Activated CD4-positive, CD25-positive, alpha-beta regulatory T cell (primary cell): ENCODE measurements around the gene URB2.

Experiments
- DNase-seq, 4 experiments: peaks; one replicate each; lab custom pipeline; 2025; lab: John Stamatoyannopoulos, UW

URB2 gene

GRCh38 chr1:229645324-229645993, 19.4 kb downstream of the URB2 start:
- DNase-seq, result no peak

- DNase-seq, result no peak
Observed at GRCh38 chr1:229648406-229648805, 22.4 kb downstream of the URB2 start.

GRCh38 chr1:229650045-229650444, 24.0 kb downstream of the URB2 start:
- no peak for DNase-seq

- DNase-seq, result no peak
Observed at GRCh38 chr1:229651546-229651945, 25.5 kb downstream of the URB2 start.

- DNase-seq, result no peak
Observed at GRCh38 chr1:229653420-229653819, 27.4 kb downstream of the URB2 start.

GRCh38 chr1:229655781-229656180, 29.7 kb downstream of the URB2 start:
- no peak for DNase-seq

GRCh38 chr1:229657993-229658755, 32.1 kb downstream of the URB2 start:
- no peak for DNase-seq

- DNase-seq, result peak; percentile 31 to 45 (median 40)
Observed at GRCh38 chr1:229661022-229661877, 35.2 kb downstream of the URB2 start.

- no peak for DNase-seq
Observed at GRCh38 chr1:229661897-229662296, 35.9 kb downstream of the URB2 start.

- DNase-seq, result peak; percentile 9 to 48 (median 33)
Observed at GRCh38 chr1:229664133-229664689, 38.2 kb downstream of the URB2 start.

- DNase-seq, result no peak
Observed at GRCh38 chr1:229665912-229666558, 40.0 kb downstream of the URB2 start.

- no peak for DNase-seq
Observed at GRCh38 chr1:229666585-229666984, 40.5 kb downstream of the URB2 start.

GRCh38 chr1:229669333-229669732, 43.3 kb downstream of the URB2 start:
- no peak for DNase-seq

GRCh38 chr1:229671310-229671709, 45.3 kb downstream of the URB2 start:
- DNase-seq, result no peak

- no peak for DNase-seq
Observed at GRCh38 chr1:229672246-229672645, 46.2 kb downstream of the URB2 start.

GRCh38 chr1:229674042-229674441, 48.0 kb downstream of the URB2 start:
- DNase-seq, result no peak

- no peak for DNase-seq
Observed at GRCh38 chr1:229675396-229675795, 49.3 kb downstream of the URB2 start.

- no peak for DNase-seq
Observed at GRCh38 chr1:229685149-229685548, 59.1 kb downstream of the URB2 start.

GRCh38 chr1:229689273-229689672, 63.2 kb downstream of the URB2 start:
- no peak for DNase-seq

GRCh38 chr1:229689904-229690303, 63.9 kb downstream of the URB2 start:
- DNase-seq, result no peak

- DNase-seq, result no peak
Observed at GRCh38 chr1:229690662-229691061, 64.6 kb downstream of the URB2 start.

- no peak for DNase-seq
Observed at GRCh38 chr1:229691362-229691761, 65.3 kb downstream of the URB2 start.
